H1 (cell line): ENCODE results near the gene TRPC1. TPM values are rescaled to one million over a fixed set of nuclear protein-coding genes. Genes with fewer than 3 reads are reported as not detected.

Source experiments
- CTCF ChIA-PET: fragments of 300-600 bp; sonication (Branson Sonifier 250); formaldehyde crosslinking; loops from one replicate; lab custom pipeline; 2021; ENCODE audit not compliant: partially characterized antibody; lab: Charles Lee
- POLR2A ChIA-PET: fragments of 300-600 bp; sonication (Branson Sonifier 250); formaldehyde crosslinking; loops from one replicate; lab custom pipeline; 2021; ENCODE audit warnings: inconsistent platforms; ENCODE audit not compliant: partially characterized antibody; lab: Charles Lee
- DNase-seq, 2 experiments: peaks; one replicate each; pipeline versions ENCODE4 v3.0.0 to v3.0.0-alpha.2; 2010 to 2022; ENCODE audit warnings: low spot score in 2 of 2, low read depth in 1 of 2, mixed read lengths in 1 of 2
- FAIRE-seq: peaks from 2 replicates; lab custom pipeline; 2011; peaks lifted over from hg19 to GRCh38; lab: Jason Lieb, UNC
- H2AFZ ChIP-seq: 2 replicates; pipeline ENCODE4 v1.8.1; 2012; ENCODE audit warnings: low read length, inconsistent platforms
- H2AK5ac ChIP-seq: 2 replicates; pipeline ENCODE4 v1.6.1; 2013; ENCODE audit warnings: low read depth, low read length
- H2BK120ac ChIP-seq: replicated peaks from 2 replicates; pipeline ENCODE3; 2013; ENCODE audit warnings: low read depth, low read length, inconsistent platforms
- H2BK12ac ChIP-seq: 2 replicates; pipeline ENCODE4 v1.6.1; 2013; ENCODE audit warnings: low read depth, low read length
- H2BK15ac ChIP-seq: 2 replicates; pipeline ENCODE4 v1.6.1; 2013; ENCODE audit warnings: low read length
- H2BK20ac ChIP-seq: 2 replicates; pipeline ENCODE4 v1.6.1; 2013; ENCODE audit warnings: low read length
- H2BK5ac ChIP-seq: 2 replicates; pipeline ENCODE4 v1.6.1; 2013; ENCODE audit warnings: low read depth, low read length
- H3K14ac ChIP-seq: 2 replicates; pipeline ENCODE4 v1.6.1; 2013; ENCODE audit warnings: inconsistent platforms; ENCODE audit not compliant: insufficient read length
- H3K18ac ChIP-seq: 2 replicates; pipeline ENCODE4 v1.6.1; 2013; ENCODE audit warnings: low read length; ENCODE audit errors: extremely low read depth
- H3K23ac ChIP-seq: 2 replicates; pipeline ENCODE4 v1.6.1; 2013; ENCODE audit warnings: inconsistent platforms; ENCODE audit not compliant: insufficient read length
- H3K23me2 ChIP-seq: 2 replicates; pipeline ENCODE4 v1.6.1; 2013; ENCODE audit warnings: low read depth, low read length
- H3K27ac ChIP-seq: 2 replicates; pipeline ENCODE4 v1.6.1; 2011; ENCODE audit warnings: low read depth, low read length, inconsistent platforms
- H3K27me3 ChIP-seq, 4 experiments: replicated peaks in 1 of 4; 1 replicate in 1 of 4; 2 replicates in 3 of 4; pipeline versions ENCODE4 v1.6.1 to v1.8.1; 2011 to 2013; ENCODE audit warnings: low read length in 3 of 4, mild to moderate bottlenecking in 3 of 4, inconsistent platforms in 2 of 4, mixed read lengths in 2 of 4, moderate library complexity in 1 of 4; ENCODE audit not compliant: control insufficient read depth in 3 of 4, insufficient read depth in 3 of 4; ENCODE audit errors: extremely low read depth in 1 of 4
- H3K36me3 ChIP-seq, 4 experiments: 2 replicates each; pipeline versions ENCODE4 v1.6.1 to v1.8.1; 2011 to 2013; ENCODE audit warnings: mild to moderate bottlenecking in 4 of 4, low read length in 3 of 4, moderate library complexity in 2 of 4, control low read depth in 1 of 4, inconsistent platforms in 1 of 4; ENCODE audit not compliant: insufficient read depth in 4 of 4, control insufficient read depth in 2 of 4
- H3K4ac ChIP-seq: replicated peaks from 2 replicates; pipeline ENCODE3; 2013; ENCODE audit warnings: low read length, low read depth, mixed read lengths, inconsistent platforms; ENCODE audit not compliant: insufficient read length
- H3K4me1 ChIP-seq, 4 experiments: replicated peaks in 1 of 4; 1 replicate in 1 of 4; 2 replicates in 3 of 4; pipeline versions ENCODE4 v1.6.1 to v1.8.1; 2011 to 2013; ENCODE audit warnings: low read length in 3 of 4, inconsistent platforms in 2 of 4, mixed read lengths in 1 of 4; ENCODE audit not compliant: insufficient read depth in 4 of 4, control insufficient read depth in 3 of 4
- H3K4me2 ChIP-seq, 2 experiments: 2 replicates each; pipeline versions ENCODE4 v1.6.1 to v1.8.1; 2011 to 2013; ENCODE audit warnings: low read depth in 2 of 2, low read length in 2 of 2, control low read depth in 1 of 2, inconsistent platforms in 1 of 2, mild to moderate bottlenecking in 1 of 2; ENCODE audit not compliant: insufficient read depth in 1 of 2
- H3K4me3 ChIP-seq, 4 experiments: fragments of 200-600, 300-600 bp in 1 of 4; sonication (generic), shearing (Covaris generic), sonication (Bioruptor Twin) in 1 of 4; 2 replicates each; pipeline versions ENCODE4 v1.5.1 to v1.8.1; 2011 to 2016; ENCODE audit warnings: low read length in 4 of 4, low read depth in 3 of 4, control low read depth in 2 of 4, inconsistent platforms in 2 of 4, mild to moderate bottlenecking in 2 of 4, mixed read lengths in 1 of 4, moderate library complexity in 1 of 4; ENCODE audit not compliant: insufficient read depth in 2 of 4; ENCODE audit errors: extremely low read depth in 1 of 4
- H3K56ac ChIP-seq: replicated peaks from 2 replicates; pipeline ENCODE3; 2013; ENCODE audit warnings: low read depth, mild to moderate bottlenecking, mixed read lengths, low read length, inconsistent platforms; ENCODE audit not compliant: insufficient read length
- H3K79me1 ChIP-seq: 2 replicates; pipeline ENCODE4 v1.6.1; 2013; ENCODE audit warnings: low read depth, low read length, control low read depth
- H3K79me2 ChIP-seq, 2 experiments: 2 replicates each; pipeline versions ENCODE4 v1.6.1 to v1.8.1; 2012 to 2013; ENCODE audit warnings: low read length in 2 of 2, mild to moderate bottlenecking in 2 of 2, inconsistent platforms in 1 of 2; ENCODE audit not compliant: insufficient read depth in 2 of 2, control insufficient read depth in 1 of 2
- H3K9ac ChIP-seq, 4 experiments: replicated peaks in 1 of 4; 1 replicate in 1 of 4; 2 replicates in 3 of 4; pipeline versions ENCODE4 v1.6.1 to v1.8.1; 2011 to 2013; ENCODE audit warnings: low read depth in 3 of 4, low read length in 3 of 4, control low read depth in 2 of 4, mild to moderate bottlenecking in 2 of 4, moderate library complexity in 2 of 4, inconsistent platforms in 1 of 4; ENCODE audit errors: extremely low read depth in 1 of 4
- H3K9me3 ChIP-seq, 2 experiments: 2 replicates each; pipeline versions ENCODE4 v1.6.1 to v1.8.1; 2012 to 2013; ENCODE audit warnings: mild to moderate bottlenecking in 2 of 2, moderate library complexity in 2 of 2, control low read depth in 1 of 2, inconsistent platforms in 1 of 2, low read depth in 1 of 2, low read length in 1 of 2, mixed read lengths in 1 of 2; ENCODE audit not compliant: insufficient read depth in 2 of 2
- H4K20me1 ChIP-seq, 2 experiments: replicated peaks in 1 of 2; 2 replicates each; pipeline versions ENCODE3 to v1.8.1; 2011 to 2013; ENCODE audit warnings: inconsistent platforms in 2 of 2, low read length in 2 of 2, mild to moderate bottlenecking in 1 of 2; ENCODE audit not compliant: insufficient read depth in 2 of 2, control insufficient read depth in 1 of 2
- H4K5ac ChIP-seq: 2 replicates; pipeline ENCODE4 v1.6.1; 2013; ENCODE audit warnings: low read length, low read depth, mixed read lengths, inconsistent platforms; ENCODE audit not compliant: insufficient read length
- H4K8ac ChIP-seq: 2 replicates; pipeline ENCODE4 v1.8.0; 2013; ENCODE audit warnings: mild to moderate bottlenecking, moderate library complexity, low read length, inconsistent platforms; ENCODE audit not compliant: insufficient read depth; ENCODE audit errors: extremely low read depth
- H4K91ac ChIP-seq: replicated peaks from 2 replicates; pipeline ENCODE3; 2013; ENCODE audit warnings: low read length, mixed read lengths, inconsistent platforms; ENCODE audit not compliant: insufficient read length
- BCL11A ChIP-seq, 2 experiments: IDR thresholded peaks; one replicate each; pipeline ENCODE4 v1.6.1; 2011; ENCODE audit warnings: low read depth in 2 of 2, low read length in 2 of 2, mild to moderate bottlenecking in 2 of 2
- EP300 ChIP-seq, 2 experiments: IDR thresholded peaks; 1 replicate in 1 of 2; 2 replicates in 1 of 2; pipeline ENCODE4 v1.6.1; 2011 to 2012; ENCODE audit warnings: low read depth in 2 of 2, low read length in 2 of 2, mild to moderate bottlenecking in 2 of 2, borderline replicate concordance in 1 of 2, inconsistent platforms in 1 of 2, moderate library complexity in 1 of 2
- KDM5A ChIP-seq: fragments of 200-600 bp; IDR thresholded peaks from 2 replicates; pipeline ENCODE4 v1.7.1; 2012; ENCODE audit warnings: mild to moderate bottlenecking, low read length, inconsistent platforms, mixed read lengths
- PHF8 ChIP-seq: fragments of 200-600 bp; sonication (generic); conservative IDR thresholded peaks from 2 replicates; pipeline ENCODE4 v1.7.1; 2012; ENCODE audit warnings: low read depth, mild to moderate bottlenecking, inconsistent platforms, low read length, moderate library complexity
- WGBS, 2 experiments: shearing (Covaris generic) in 1 of 2; methylation state at CpG; one replicate each; pipeline versions ENCODE4 v1.1.6 to v1.1.7; 2013 to 2015; ENCODE audit warnings: low lambda C conversion rate in 2 of 2, mixed read lengths in 2 of 2, inconsistent platforms in 1 of 2, low coverage in 1 of 2, missing lambda C conversion rate in 1 of 2; ENCODE audit not compliant: insufficient replicate concordance in 2 of 2, insufficient coverage in 1 of 2, insufficient read length in 1 of 2; ENCODE audit errors: extremely low coverage in 1 of 2, missing lambda C conversion rate in 1 of 2; 5-methylcytosine and 5-hydroxymethylcytosine counted together
- polyA plus RNA-seq, 7 experiments: library from polyadenylated mRNA; depleted of rRNA in 3 of 7; stranded (reverse) in 5 of 7; unstranded in 2 of 7; fragments of >200 nt in 5 of 7; fragments of 200-250 nt in 2 of 7; gene quantifications; 1 replicate in 5 of 7; 2 replicates in 1 of 7; 4 replicates in 1 of 7; pipeline versions ENCODE4 v1.2.1 to v1.2.3, GENCODE V29; 2011 to 2013; ENCODE audit warnings: missing spikeins in 2 of 7, mixed read lengths in 2 of 7
- total RNA-seq: library from RNA; stranded (reverse); fragmentation: NEBNext Ultra II Directional; extraction: Animal tissue kit (Norgen Biotek cat#: 25700); gene quantifications from 2 replicates; pipeline ENCODE4 v1.2.1, GENCODE V29; 2021

Gene TRPC1
- total and polyA plus RNA-seq, 2 of the 8 experiments (the other 6 are each of a cell fraction or from before 2014, with no cell fraction given) = 22.6 to 23.1 TPM

DNA sequence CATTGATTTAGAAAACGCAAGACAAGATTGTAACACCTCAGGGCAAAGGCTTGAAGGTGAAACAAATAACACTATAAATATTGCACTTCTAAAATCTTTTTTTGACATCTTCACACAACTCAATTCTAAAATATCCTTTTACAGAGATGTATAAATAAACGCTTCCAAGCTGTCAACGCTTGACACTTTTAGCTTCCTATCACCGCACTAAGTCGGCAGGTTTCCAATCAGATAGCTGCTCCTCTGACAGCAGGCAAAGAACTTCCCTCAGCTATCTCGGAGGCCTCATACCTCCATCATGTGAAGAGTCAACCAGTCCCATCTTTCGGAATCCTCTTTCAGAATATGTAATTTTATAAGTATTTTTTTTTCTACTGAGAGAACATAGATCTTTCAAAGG is 94.1 kb downstream of the TRPC1 start:
- TF ChIP-seq PHF8 (no peak), KDM5A (no peak), EP300 (IDR thresholded peaks at IDR 0.05; ENCODE audit: borderline replicate concordance in 1 of 2, low read depth in 2 of 2, low read length in 2 of 2) (no peak), BCL11A (IDR thresholded peaks at IDR 0.05; ENCODE audit: low read depth in 2 of 2, low read length in 2 of 2) (no peak)
- no peak overlapping the region for H3K23ac ChIP-seq
- H4K8ac ChIP-seq = no peak overlapping the region
- ChIA-PET POLR2A (no interaction called here), CTCF (interaction anchor here (1.1 to 5.5 kb wide), 4 partner anchors 10 to 177 kb away, joined by 3 to 49 read pairs (median 5); no protein-coding TSS in a partner anchor)
- H4K91ac ChIP-seq = no peak overlapping the region
- no peak overlapping the region for H3K27ac ChIP-seq
- H3K27me3 ChIP-seq = no peaks in the 10 kb centered on the region
- H2BK5ac ChIP-seq = no peak overlapping the region
- no peak overlapping the region for H4K5ac ChIP-seq
- FAIRE-seq = no peak
- H3K23me2 ChIP-seq = no peaks in the 10 kb centered on the region
- H3K14ac ChIP-seq = no peak overlapping the region
- no peak overlapping the region for H2BK15ac ChIP-seq
- no peak overlapping the region for H3K18ac ChIP-seq
- H3K9me3 ChIP-seq = no peaks in the 10 kb centered on the region; a peak in 1 of 4 replicates
- no peak overlapping the region for H3K56ac ChIP-seq
- no peaks in the 10 kb centered on the region for H3K79me1 ChIP-seq
- no peak overlapping the region for H3K4me2 ChIP-seq
- no peak overlapping the region for H3K9ac ChIP-seq
- no peak overlapping the region for H2BK20ac ChIP-seq
- H3K4ac ChIP-seq = no peak overlapping the region
- H3K36me3 ChIP-seq = peaks cover 0 to 3% (median 0%) of the 10 kb centered on the region in 4 experiments; a peak in 1 of 8 replicates
- 89% methylated on average over 7 of the region's 7 CpGs; no CpG with 5 or more reads in 1 of the 2 experiments for WGBS, 2 experiments
- DNase-seq = no peak
- H3K4me3 ChIP-seq = no peak overlapping the region
- H4K20me1 ChIP-seq = no peaks in the 10 kb centered on the region
- no peak overlapping the region for H2BK120ac ChIP-seq
- H2AFZ ChIP-seq = no peak overlapping the region
- no peaks in the 10 kb centered on the region for H3K79me2 ChIP-seq
- no peaks in the 10 kb centered on the region for H3K4me1 ChIP-seq
- H2BK12ac ChIP-seq = no peak overlapping the region
- no peak overlapping the region for H2AK5ac ChIP-seq
